MCF 10A (cell line): ENCODE data around the gene GARIN5A. TPM values are rescaled to one million over a fixed set of nuclear protein-coding genes. Genes with fewer than 3 reads are reported as not detected.

Experiments used
- BruUV-seq: library from RNA; stranded (reverse); fragments of 400-500 nt; replicated peaks from 2 replicates; lab custom pipeline; 2021; lab: Mats Ljungman, UMichigan
- CTCF ChIA-PET: fragments of 300-600 bp; sonication (Branson Sonifier 250); formaldehyde crosslinking; extraction: SDS; loops from one replicate; lab custom pipeline; 2021; ENCODE audit warnings: antibody characterized with exemption, inconsistent platforms; lab: Yijun Ruan, JAX
- POLR2A ChIA-PET: fragments of 300-600, 350-650 bp; sonication (Branson Sonifier 250); formaldehyde crosslinking; extraction: SDS; loops from one replicate; lab custom pipeline; 2020; ENCODE audit warnings: antibody characterized with exemption, inconsistent platforms; lab: Yijun Ruan, JAX
- DNase-seq: peaks from one replicate; pipeline ENCODE4 v3.0.0-alpha.2; 2018; ENCODE audit not compliant: unreplicated experiment
- H3K27ac Mint-ChIP-seq: one replicate; pipeline ENCODE4 v1.8.0; 2022; ENCODE audit warnings: mild to moderate bottlenecking, low read depth, mixed read lengths; ENCODE audit not compliant: unreplicated experiment
- H3K27me3 Mint-ChIP-seq: one replicate; pipeline ENCODE4 v1.8.0; 2022; ENCODE audit warnings: mixed read lengths; ENCODE audit not compliant: insufficient read depth, unreplicated experiment
- H3K36me3 Mint-ChIP-seq: one replicate; pipeline ENCODE4 v1.8.0; 2022; ENCODE audit warnings: mild to moderate bottlenecking, moderate library complexity, mixed read lengths; ENCODE audit not compliant: insufficient read depth, unreplicated experiment
- H3K4me1 Mint-ChIP-seq: one replicate; pipeline ENCODE4 v1.8.0; 2022; ENCODE audit warnings: mixed read lengths; ENCODE audit not compliant: insufficient read depth, unreplicated experiment
- H3K4me3 Mint-ChIP-seq: one replicate; pipeline ENCODE4 v1.8.0; 2022; ENCODE audit warnings: mild to moderate bottlenecking, moderate library complexity, mixed read lengths; ENCODE audit not compliant: unreplicated experiment
- H3K9me3 Mint-ChIP-seq: one replicate; pipeline ENCODE4 v1.8.0; 2022; ENCODE audit warnings: mixed read lengths; ENCODE audit not compliant: unreplicated experiment
- CTCF ChIP-seq: fragments of 200-600 bp; IDR thresholded peaks from one replicate; pipeline ENCODE4 v1.8.0; 2022; ENCODE audit warnings: antibody characterized with exemption, mild to moderate bottlenecking; ENCODE audit not compliant: unreplicated experiment
- intact Hi-C: fragments of 100-400 bp; cut with micrococcal nuclease; formaldehyde crosslinking; loops from 2 replicates; pipeline ENCODE4 v1.14.1; 2022
- total RNA-seq: library from RNA; stranded (reverse); gene quantifications from 2 replicates; pipeline ENCODE4 v1.2.3, GENCODE V29; 2022

The GARIN5A gene
- total RNA-seq, 1 experiment from 2014 or later: 1.5 TPM

DNA sequence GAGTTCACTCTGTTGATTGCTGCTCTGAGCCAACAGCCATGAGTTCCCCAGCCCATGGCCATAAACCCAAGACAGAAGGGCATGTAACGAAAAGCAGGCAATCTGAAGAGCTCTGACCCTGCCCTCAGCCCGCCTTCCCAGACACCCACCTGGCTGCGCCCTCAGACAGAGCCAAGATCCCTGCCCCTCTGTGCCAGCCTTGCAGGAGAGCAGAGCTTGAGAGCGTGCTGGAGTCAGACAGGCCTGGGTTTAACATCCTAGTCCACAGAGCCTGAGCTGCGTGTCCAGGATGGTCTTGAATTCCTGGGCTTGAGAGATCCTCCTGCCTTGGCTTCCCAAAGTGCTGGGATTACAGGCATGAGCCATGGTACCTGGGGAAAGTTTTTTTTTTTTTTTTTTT, 19.3 kb downstream of the GARIN5A start:
- DNase-seq: no peak
- ChIA-PET POLR2A (interaction anchor here (0.5 to 1.0 kb wide), 2 partner anchors 74 to 110 kb away, joined by 3 read pairs; no protein-coding TSS in a partner anchor), CTCF (interaction anchor here (1.0 to 1.3 kb wide), 2 partner anchors 88 to 100 kb away, joined by 3 to 4 read pairs; no protein-coding TSS in a partner anchor)
- H3K27me3 Mint-ChIP-seq: peaks cover 24% of the 10 kb centered on the region
- no peak overlapping the region for H3K4me3 Mint-ChIP-seq
- no peaks in the 10 kb centered on the region for H3K36me3 Mint-ChIP-seq
- no peak for TF ChIP-seq CTCF
- H3K27ac Mint-ChIP-seq: no peak overlapping the region
- no peaks in the 10 kb centered on the region for H3K4me1 Mint-ChIP-seq
- intact Hi-C loops: no loop called here
- peaks cover 14% of the 10 kb centered on the region for H3K9me3 Mint-ChIP-seq
- no TSS peak for BruUV-seq

GRCh38 chr19:50455992-50456391, 20.7 kb downstream of the GARIN5A start:
- Mint-ChIP-seq H3K4me1 (no peaks in the 10 kb centered on the region), H3K27me3 (peaks cover 24% of the 10 kb centered on the region), H3K4me3 (no peak overlapping the region), H3K36me3 (no peaks in the 10 kb centered on the region), H3K9me3 (peaks cover 14% of the 10 kb centered on the region), H3K27ac (no peak overlapping the region)
- no TSS peak for BruUV-seq
- CTCF ChIA-PET: no interaction called here
- POLR2A ChIA-PET: no interaction called here
- no peak for TF ChIP-seq CTCF
- intact Hi-C loops: no loop called here
- no peak for DNase-seq

DNA sequence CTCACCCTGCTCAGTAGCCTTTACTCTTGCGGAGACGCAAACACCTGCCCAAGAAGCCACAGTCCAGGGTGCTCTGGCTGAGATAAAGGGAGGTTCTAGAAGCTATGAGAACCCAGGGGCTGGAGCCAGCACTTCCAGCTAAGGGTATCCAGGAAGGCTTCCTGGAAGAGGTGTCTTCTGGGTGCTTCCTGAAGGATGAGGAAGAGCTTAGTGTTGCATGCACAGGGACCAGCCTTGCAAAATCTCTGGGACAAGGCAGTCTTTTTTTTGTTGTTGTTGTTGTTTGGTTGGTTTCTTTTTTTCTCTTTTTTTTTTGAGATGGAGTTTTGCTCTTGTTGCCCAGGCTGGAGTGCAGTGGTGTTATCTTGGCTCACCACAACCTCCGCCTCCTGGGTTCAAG, 23.4 kb downstream of the GARIN5A start:
- no peak overlapping the region for H3K27ac Mint-ChIP-seq
- H3K9me3 Mint-ChIP-seq: peaks cover 14% of the 10 kb centered on the region
- H3K4me1 Mint-ChIP-seq: no peaks in the 10 kb centered on the region
- H3K27me3 Mint-ChIP-seq: peaks cover 24% of the 10 kb centered on the region
- TF ChIP-seq CTCF: no peak
- no TSS peak for BruUV-seq
- DNase-seq: no peak
- H3K36me3 Mint-ChIP-seq: no peaks in the 10 kb centered on the region
- no peak overlapping the region for H3K4me3 Mint-ChIP-seq
- ChIA-PET POLR2A (interaction anchor here (0.7 kb wide), 1 partner anchor 22 kb away, joined by 3 read pairs; no protein-coding TSS in a partner anchor), CTCF (interaction anchor here (0.5 to 0.6 kb wide), 2 partner anchors 36 to 198 kb away, joined by 3 read pairs; no protein-coding TSS in a partner anchor)
- intact Hi-C loops: no loop called here

GRCh38 chr19:50451223-50451534, 25.5 kb downstream of the GARIN5A start:
- POLR2A ChIA-PET: no interaction called here
- no peak for TF ChIP-seq CTCF
- H3K4me1 Mint-ChIP-seq: no peaks in the 10 kb centered on the region
- no peaks in the 10 kb centered on the region for H3K36me3 Mint-ChIP-seq
- peaks cover 9% of the 10 kb centered on the region for H3K27me3 Mint-ChIP-seq
- H3K9me3 Mint-ChIP-seq: peaks cover 5% of the 10 kb centered on the region
- no TSS peak for BruUV-seq
- no peak for DNase-seq
- no peak overlapping the region for H3K4me3 Mint-ChIP-seq
- intact Hi-C loops: no loop called here
- H3K27ac Mint-ChIP-seq: no peak overlapping the region
- CTCF ChIA-PET: no interaction called here
